ENCODE measurements around the gene ABHD17A. TPM values are rescaled to one million over a fixed set of nuclear protein-coding genes. Genes with fewer than 3 reads are reported as not detected.

Gene ABHD17A
- total and polyA plus RNA-seq, 2 donors = 90.4 to 97.4 TPM

DNA sequence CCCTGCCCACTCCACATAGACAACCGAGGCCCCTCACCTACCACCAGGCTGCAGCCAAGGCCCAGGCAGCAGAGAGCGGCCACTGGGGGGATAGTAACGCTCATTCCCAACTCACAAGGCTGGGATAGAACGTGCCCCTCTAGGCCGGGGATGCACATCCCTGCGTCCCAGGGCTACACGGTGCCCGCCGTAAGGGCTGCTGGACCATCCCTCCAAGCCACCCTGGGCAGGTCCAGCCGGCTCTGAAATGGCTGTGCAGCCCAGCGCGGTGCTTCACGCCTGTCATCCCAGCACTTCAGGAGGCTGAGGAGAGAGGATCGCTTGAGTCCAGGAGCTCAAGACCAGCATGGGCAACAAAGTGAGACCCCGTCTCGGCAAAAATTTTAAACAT, 40.2 kb downstream of the ABHD17A start:
- 98% methylated on average over 16 of the region's 16 CpGs for WGBS
- H3K27me3 ChIP-seq (ENCODE audit: control insufficient read depth in 2 of 2, insufficient read depth in 1 of 2, low read length in 1 of 2) = no peaks in the 10 kb centered on the region
- peaks cover 39 to 65% of the 10 kb centered on the region in 2 donors for H3K4me1 ChIP-seq (ENCODE audit: control insufficient read depth in 2 of 2, insufficient read depth in 2 of 2, low read length in 2 of 2)
- H3K36me3 ChIP-seq (ENCODE audit: control insufficient read depth in 2 of 2, insufficient read depth in 2 of 2, low read length in 1 of 2) = peaks cover 21 to 30% of the 10 kb centered on the region in 2 donors
- DNase-seq (ENCODE audit: low read depth in 6 of 9, low spot score in 9 of 9) = no peak
- no peak overlapping the region for H3K27ac ChIP-seq (ENCODE audit: low read depth in 1 of 2, low read length in 1 of 2)
- H3K4me3 ChIP-seq (ENCODE audit: low read length in 2 of 2) = no peak overlapping the region
- H3K9me3 ChIP-seq (ENCODE audit: control insufficient read depth in 2 of 2, insufficient read depth in 1 of 2, low read length in 1 of 2) = no peaks in the 10 kb centered on the region

DNA sequence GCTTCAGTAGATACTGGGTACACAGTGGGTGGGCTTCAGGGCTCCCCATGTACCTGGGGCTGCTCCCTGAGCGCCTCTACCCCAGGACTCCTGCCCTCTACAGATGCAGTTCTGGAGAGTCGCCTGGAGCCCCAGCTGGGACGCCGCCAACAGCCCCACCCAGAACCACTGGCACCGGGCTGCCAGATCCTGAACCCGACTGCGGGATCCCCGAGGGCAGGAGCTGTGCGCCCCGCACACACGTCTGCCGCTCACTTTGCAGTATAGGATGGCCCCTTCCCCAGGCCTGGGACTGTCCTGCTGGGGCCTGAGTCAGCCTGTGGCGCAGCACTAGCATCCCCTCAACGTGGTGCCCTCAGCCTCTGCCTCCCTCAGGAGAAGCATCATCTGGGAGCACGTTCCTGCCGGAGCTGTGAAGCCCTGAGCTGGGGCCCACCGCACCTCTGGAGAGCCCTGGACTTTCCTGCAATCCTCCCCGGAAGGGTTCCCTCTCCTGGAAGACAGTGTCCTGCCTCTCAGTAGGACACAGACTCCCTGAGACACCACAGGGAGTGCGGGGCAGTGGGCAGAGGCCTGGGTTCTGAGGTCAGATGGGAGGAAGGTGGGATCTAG, 40.7 kb downstream of the ABHD17A start:
- Histone ChIP-seq H3K27me3 (ENCODE audit: control insufficient read depth in 2 of 2, insufficient read depth in 1 of 2, low read length in 1 of 2) (no peaks in the 10 kb centered on the region), H3K4me1 (ENCODE audit: control insufficient read depth in 2 of 2, insufficient read depth in 2 of 2, low read length in 2 of 2) (peaks cover 44 to 65% of the 10 kb centered on the region in 2 donors), H3K36me3 (ENCODE audit: control insufficient read depth in 2 of 2, insufficient read depth in 2 of 2, low read length in 1 of 2) (peaks cover 25 to 33% of the 10 kb centered on the region in 2 donors), H3K9me3 (ENCODE audit: control insufficient read depth in 2 of 2, insufficient read depth in 1 of 2, low read length in 1 of 2) (no peaks in the 10 kb centered on the region), H3K27ac (ENCODE audit: low read depth in 1 of 2, low read length in 1 of 2) (no peak overlapping the region), H3K4me3 (ENCODE audit: low read length in 2 of 2) (no peak overlapping the region)
- DNase-seq (ENCODE audit: low read depth in 6 of 9, low spot score in 9 of 9) = no peak
- WGBS = 97% methylated on average over 19 of the region's 19 CpGs

DNA sequence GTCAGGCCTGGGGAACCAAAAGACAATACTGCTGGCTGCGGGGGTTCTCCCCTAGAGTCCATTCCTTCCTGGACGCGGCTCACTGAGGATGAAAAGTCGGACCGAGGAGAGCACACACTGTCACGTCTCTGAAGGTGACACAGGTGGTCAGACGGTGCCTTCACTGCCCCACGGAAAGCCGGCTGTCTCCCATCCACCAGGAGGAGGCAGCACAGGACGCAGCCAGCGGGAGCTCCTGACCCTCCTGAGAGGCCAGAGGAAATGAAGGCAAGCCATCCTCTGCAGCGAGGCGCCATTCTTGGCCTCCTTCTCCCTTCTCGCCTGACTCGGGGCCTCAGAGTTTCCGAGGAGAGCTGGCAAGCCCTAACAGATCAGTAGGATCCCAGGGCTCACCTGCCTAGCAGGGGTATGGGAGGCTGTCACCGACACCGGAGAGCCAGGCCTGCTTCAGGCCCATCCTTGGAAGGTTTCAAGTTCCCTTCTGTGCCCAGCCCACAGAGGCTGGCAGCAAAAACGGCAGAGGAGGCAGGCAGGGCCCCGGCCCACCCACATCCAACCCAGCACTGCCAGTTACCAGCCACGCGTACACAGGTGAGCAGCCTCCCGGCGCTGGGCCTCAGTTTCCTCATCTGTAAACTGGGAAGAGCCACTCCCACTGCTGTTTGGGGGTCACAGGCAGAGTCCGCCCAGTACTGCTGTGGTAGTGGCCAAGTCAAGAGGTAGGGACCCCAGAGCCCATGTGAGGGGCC, 41.5 kb downstream of the ABHD17A start:
- no peak for DNase-seq (ENCODE audit: low read depth in 6 of 9, low spot score in 9 of 9)
- Histone ChIP-seq H3K9me3 (ENCODE audit: control insufficient read depth in 2 of 2, insufficient read depth in 1 of 2, low read length in 1 of 2) (no peaks in the 10 kb centered on the region), H3K4me1 (ENCODE audit: control insufficient read depth in 2 of 2, insufficient read depth in 2 of 2, low read length in 2 of 2) (peaks cover 40 to 57% of the 10 kb centered on the region in 2 donors), H3K27ac (ENCODE audit: low read depth in 1 of 2, low read length in 1 of 2) (no peak overlapping the region), H3K36me3 (ENCODE audit: control insufficient read depth in 2 of 2, insufficient read depth in 2 of 2, low read length in 1 of 2) (peaks cover 27 to 35% of the 10 kb centered on the region in 2 donors), H3K27me3 (ENCODE audit: control insufficient read depth in 2 of 2, insufficient read depth in 1 of 2, low read length in 1 of 2) (no peaks in the 10 kb centered on the region), H3K4me3 (ENCODE audit: low read length in 2 of 2) (no peak overlapping the region)
- 94% methylated on average over 25 of the region's 25 CpGs for WGBS

DNA sequence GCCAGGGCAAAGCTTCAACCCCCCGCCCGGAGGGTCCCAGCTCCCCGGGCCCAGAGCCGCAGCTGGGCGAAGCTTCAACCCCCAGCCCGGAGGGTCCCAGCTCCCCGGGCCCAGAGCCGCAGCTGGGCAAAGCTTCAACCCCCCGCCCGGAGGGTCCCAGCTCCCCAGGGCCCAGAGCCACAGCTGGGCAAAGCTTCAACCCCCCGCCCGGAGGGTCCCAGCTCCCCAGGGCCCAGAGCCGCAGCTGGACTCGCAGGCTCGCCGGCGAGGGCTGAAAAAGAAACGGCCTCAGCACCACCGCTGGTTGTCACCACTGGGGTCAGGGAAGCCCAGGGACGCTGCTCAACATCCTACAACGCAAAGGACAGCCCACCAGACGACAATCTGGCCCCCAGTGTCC, 42.2 kb downstream of the ABHD17A start:
- no peak overlapping the region for H3K4me3 ChIP-seq (ENCODE audit: low read length in 2 of 2)
- 93% methylated on average over 22 of the region's 22 CpGs for WGBS
- no peak for DNase-seq (ENCODE audit: low read depth in 6 of 9, low spot score in 9 of 9)
- no peak overlapping the region for H3K27ac ChIP-seq (ENCODE audit: low read depth in 1 of 2, low read length in 1 of 2)
- H3K36me3 ChIP-seq (ENCODE audit: control insufficient read depth in 2 of 2, insufficient read depth in 2 of 2, low read length in 1 of 2) = peaks cover 31 to 35% of the 10 kb centered on the region in 2 donors
- no peaks in the 10 kb centered on the region for H3K9me3 ChIP-seq (ENCODE audit: control insufficient read depth in 2 of 2, insufficient read depth in 1 of 2, low read length in 1 of 2)
- H3K4me1 ChIP-seq (ENCODE audit: control insufficient read depth in 2 of 2, insufficient read depth in 2 of 2, low read length in 2 of 2) = peaks cover 38 to 55% of the 10 kb centered on the region in 2 donors
- H3K27me3 ChIP-seq (ENCODE audit: control insufficient read depth in 2 of 2, insufficient read depth in 1 of 2, low read length in 1 of 2) = no peaks in the 10 kb centered on the region

DNA sequence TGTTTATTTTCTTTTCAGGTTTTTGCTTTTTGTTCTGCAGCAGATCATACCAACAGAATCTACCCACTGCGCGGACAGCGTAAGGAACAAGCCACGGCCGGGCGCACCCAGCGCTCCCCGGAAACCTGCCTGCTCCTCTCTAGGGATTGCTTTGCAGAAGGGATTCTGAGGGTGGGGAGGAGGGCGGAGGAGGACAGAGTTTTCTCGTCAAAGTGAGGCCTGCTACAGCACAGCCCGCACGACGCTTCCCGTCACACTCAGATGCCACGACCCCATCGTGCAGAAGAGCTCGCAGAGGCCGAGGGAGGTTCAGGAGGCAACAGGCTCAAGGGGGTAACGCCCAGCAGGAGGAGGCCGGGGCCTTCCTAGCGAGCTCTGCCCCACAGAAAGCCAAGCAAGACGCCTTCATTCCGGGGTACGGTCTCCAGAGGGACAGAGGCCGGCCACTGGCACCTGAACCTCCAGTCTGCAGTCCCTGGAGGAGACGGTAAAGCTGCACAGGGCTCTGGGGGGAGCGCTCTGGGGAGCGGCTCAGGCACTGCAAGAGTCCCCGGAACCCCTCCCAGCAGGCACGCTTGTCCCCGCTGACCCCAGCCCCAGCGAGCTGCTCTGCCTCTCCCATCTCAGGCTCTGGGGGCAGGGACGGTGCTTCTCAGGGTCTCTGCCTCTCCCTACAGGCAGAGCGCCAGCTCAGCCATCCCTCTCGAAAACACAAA, 43.9 kb downstream of the ABHD17A start:
- H3K27ac ChIP-seq (ENCODE audit: low read depth in 1 of 2, low read length in 1 of 2) = no peak overlapping the region
- peaks cover 35 to 39% of the 10 kb centered on the region in 2 donors for H3K36me3 ChIP-seq (ENCODE audit: control insufficient read depth in 2 of 2, insufficient read depth in 2 of 2, low read length in 1 of 2)
- 95% methylated on average over 35 of the region's 35 CpGs for WGBS
- DNase-seq (ENCODE audit: low read depth in 6 of 9, low spot score in 9 of 9) = no peak
- H3K4me1 ChIP-seq (ENCODE audit: control insufficient read depth in 2 of 2, insufficient read depth in 2 of 2, low read length in 2 of 2) = peaks cover 28 to 49% of the 10 kb centered on the region in 2 donors
- no peak overlapping the region for H3K4me3 ChIP-seq (ENCODE audit: low read length in 2 of 2)
- no peaks in the 10 kb centered on the region for H3K27me3 ChIP-seq (ENCODE audit: control insufficient read depth in 2 of 2, insufficient read depth in 1 of 2, low read length in 1 of 2)
- H3K9me3 ChIP-seq (ENCODE audit: control insufficient read depth in 2 of 2, insufficient read depth in 1 of 2, low read length in 1 of 2) = no peaks in the 10 kb centered on the region

DNA sequence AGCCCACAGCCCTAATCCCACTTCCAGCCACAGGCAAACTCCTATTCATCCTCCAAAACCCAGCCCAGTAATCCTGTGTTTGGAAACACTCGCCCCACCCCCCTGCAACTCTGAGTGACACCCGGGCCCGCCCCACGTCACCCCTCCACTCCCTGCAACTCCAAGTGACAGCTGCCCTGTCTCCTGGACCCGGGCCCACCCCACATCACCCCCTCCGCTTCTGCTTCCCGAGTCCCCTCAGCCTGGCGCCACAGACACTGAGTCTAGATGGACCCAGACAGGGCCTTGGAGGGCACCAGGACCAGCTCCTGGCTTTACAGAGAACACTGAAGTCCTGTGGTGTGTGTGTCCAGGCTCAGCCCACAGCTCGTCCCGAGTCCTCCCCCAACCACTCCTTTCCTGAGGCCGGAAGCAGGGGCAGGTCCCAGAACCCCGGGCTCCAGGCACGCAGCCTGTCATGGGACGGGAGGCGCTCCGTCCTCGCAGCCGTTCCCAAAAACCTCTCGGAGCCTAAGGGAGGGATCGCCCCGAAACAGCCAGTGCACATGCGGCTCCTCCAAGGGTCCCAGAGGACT, 44.7 kb downstream of the ABHD17A start:
- H3K4me3 ChIP-seq (ENCODE audit: low read length in 2 of 2) = no peak overlapping the region
- 90% methylated on average over 22 of the region's 22 CpGs for WGBS

DNA sequence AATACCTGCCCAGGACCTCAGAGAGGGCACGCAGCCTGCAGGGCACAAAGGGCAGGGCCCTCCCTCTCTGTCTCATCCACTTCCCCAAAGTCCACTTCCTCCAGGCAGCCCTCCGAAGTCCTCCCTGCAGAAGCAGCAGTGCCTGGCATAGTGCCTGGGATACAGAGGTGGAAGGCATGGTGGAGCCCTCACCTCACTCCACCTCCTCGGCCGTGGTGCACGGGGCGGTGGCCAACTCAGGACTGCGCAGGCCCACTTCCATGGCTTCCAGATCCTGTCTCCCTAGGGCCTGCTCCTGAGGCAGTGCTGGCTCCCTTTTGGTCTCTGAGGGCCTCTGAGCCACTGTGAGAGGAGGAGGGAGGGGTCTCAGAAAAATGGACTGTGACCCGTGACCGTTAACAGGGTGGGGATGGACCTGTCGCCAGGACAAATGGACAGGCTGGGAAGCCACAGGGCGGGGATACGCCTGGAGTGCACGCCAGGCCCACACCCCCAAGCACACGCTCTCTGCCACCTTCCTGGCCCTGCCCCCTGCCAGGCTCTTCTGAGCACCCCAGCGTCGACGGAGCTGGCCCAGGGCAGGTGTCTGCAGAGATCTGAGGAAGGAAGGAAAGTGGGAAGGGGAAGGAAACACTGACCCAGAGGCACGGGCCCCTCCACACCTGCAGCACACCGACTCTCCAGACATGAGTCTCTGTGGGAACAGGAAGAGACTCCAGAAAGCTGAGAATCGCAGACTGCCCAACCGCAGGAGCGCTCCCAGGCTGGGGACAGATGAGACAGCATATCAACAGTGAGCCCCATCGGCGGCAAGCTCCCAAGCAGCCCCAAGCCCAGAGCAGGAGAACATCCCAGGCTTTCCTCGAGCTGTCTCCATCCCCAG, 45.4 kb downstream of the ABHD17A start:
- Histone ChIP-seq H3K4me3 (ENCODE audit: low read length in 2 of 2) (no peak overlapping the region), H3K4me1 (ENCODE audit: control insufficient read depth in 2 of 2, insufficient read depth in 2 of 2, low read length in 2 of 2) (peaks cover 26 to 40% of the 10 kb centered on the region in 2 donors), H3K27me3 (ENCODE audit: control insufficient read depth in 2 of 2, insufficient read depth in 1 of 2, low read length in 1 of 2) (no peaks in the 10 kb centered on the region), H3K36me3 (ENCODE audit: control insufficient read depth in 2 of 2, insufficient read depth in 2 of 2, low read length in 1 of 2) (peaks cover 31 to 36% of the 10 kb centered on the region in 2 donors), H3K27ac (ENCODE audit: low read depth in 1 of 2, low read length in 1 of 2) (peak overlapping the region in 1 of 2 donors; percentile 25), H3K9me3 (ENCODE audit: control insufficient read depth in 2 of 2, insufficient read depth in 1 of 2, low read length in 1 of 2) (no peaks in the 10 kb centered on the region)
- WGBS = 43% methylated on average over 25 of the region's 25 CpGs
- DNase-seq (ENCODE audit: low read depth in 6 of 9, low spot score in 9 of 9) = no peak

More for the DNA sequence above, 44.7 kb downstream of the ABHD17A start:
- peak overlapping the region in 1 of 2 donors; percentile 68 for H3K27ac ChIP-seq (ENCODE audit: low read depth in 1 of 2, low read length in 1 of 2)
- H3K9me3 ChIP-seq (ENCODE audit: control insufficient read depth in 2 of 2, insufficient read depth in 1 of 2, low read length in 1 of 2) = no peaks in the 10 kb centered on the region
- H3K4me1 ChIP-seq (ENCODE audit: control insufficient read depth in 2 of 2, insufficient read depth in 2 of 2, low read length in 2 of 2) = peaks cover 26 to 42% of the 10 kb centered on the region in 2 donors
- DNase-seq (ENCODE audit: low read depth in 6 of 9, low spot score in 9 of 9) = no peak
- H3K36me3 ChIP-seq (ENCODE audit: control insufficient read depth in 2 of 2, insufficient read depth in 2 of 2, low read length in 1 of 2) = peaks cover 36% of the 10 kb centered on the region in 2 donors
- no peaks in the 10 kb centered on the region for H3K27me3 ChIP-seq (ENCODE audit: control insufficient read depth in 2 of 2, insufficient read depth in 1 of 2, low read length in 1 of 2)

DNA sequence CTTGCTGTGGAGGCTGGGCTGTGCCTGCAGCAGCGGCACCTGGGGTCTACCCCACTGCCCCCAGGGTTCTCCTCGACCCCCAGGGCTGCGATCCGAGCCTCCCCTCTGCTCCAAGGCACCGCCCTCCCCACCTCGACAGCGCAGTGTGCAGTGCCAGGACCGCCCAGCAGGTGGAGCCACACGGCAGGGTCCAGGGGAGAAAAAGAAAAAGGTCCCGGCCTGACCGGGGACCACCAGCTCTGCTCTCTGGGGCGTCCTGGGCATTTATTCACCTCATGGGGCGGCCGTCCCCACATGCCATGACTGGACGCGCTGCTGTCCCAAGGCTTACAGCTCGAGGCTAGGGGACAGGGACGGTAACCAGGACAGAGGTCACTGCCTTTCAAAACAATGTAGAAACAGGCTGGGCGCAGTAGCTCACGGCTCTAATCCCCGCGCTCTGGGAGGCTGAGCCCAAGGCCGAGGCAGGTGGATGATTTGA, 47.6 kb downstream of the ABHD17A start:
- Histone ChIP-seq H3K27ac (ENCODE audit: low read depth in 1 of 2, low read length in 1 of 2) (no peak overlapping the region), H3K4me1 (ENCODE audit: control insufficient read depth in 2 of 2, insufficient read depth in 2 of 2, low read length in 2 of 2) (peaks cover 22 to 26% of the 10 kb centered on the region in 2 donors), H3K36me3 (ENCODE audit: control insufficient read depth in 2 of 2, insufficient read depth in 2 of 2, low read length in 1 of 2) (peaks cover 21 to 45% of the 10 kb centered on the region in 2 donors), H3K27me3 (ENCODE audit: control insufficient read depth in 2 of 2, insufficient read depth in 1 of 2, low read length in 1 of 2) (no peaks in the 10 kb centered on the region), H3K9me3 (ENCODE audit: control insufficient read depth in 2 of 2, insufficient read depth in 1 of 2, low read length in 1 of 2) (no peaks in the 10 kb centered on the region), H3K4me3 (ENCODE audit: low read length in 2 of 2) (no peak overlapping the region)
- WGBS = 68% methylated on average over 23 of the region's 23 CpGs
- DNase-seq (ENCODE audit: low read depth in 6 of 9, low spot score in 9 of 9) = peak in 1 of 9 donors; percentile 28
